ENCODE data around the gene CYBA.
"Not testable (repeated sequence)": the region's sequence is repeated elsewhere in the genome, so short reads cannot be mapped to it uniquely, and the experiment has no call there.

The CYBA gene

GRCh38 chr16:88676502-88677242, 25.8 kb upstream of the CYBA start:
- no peak for DNase-seq (ENCODE audit: low read depth)
- H3K4me3 ChIP-seq (ENCODE audit: low read depth, low read length) = no peak overlapping the region
- in situ Hi-C loops (cut with HindIII; ENCODE audit: low sequenced_read_pairs) = loop anchor here (10.0 kb wide), 1 partner anchor 108 kb away; the partner anchor contains the start of gene PIEZO1
- TF ChIP-seq, protein P1, sequence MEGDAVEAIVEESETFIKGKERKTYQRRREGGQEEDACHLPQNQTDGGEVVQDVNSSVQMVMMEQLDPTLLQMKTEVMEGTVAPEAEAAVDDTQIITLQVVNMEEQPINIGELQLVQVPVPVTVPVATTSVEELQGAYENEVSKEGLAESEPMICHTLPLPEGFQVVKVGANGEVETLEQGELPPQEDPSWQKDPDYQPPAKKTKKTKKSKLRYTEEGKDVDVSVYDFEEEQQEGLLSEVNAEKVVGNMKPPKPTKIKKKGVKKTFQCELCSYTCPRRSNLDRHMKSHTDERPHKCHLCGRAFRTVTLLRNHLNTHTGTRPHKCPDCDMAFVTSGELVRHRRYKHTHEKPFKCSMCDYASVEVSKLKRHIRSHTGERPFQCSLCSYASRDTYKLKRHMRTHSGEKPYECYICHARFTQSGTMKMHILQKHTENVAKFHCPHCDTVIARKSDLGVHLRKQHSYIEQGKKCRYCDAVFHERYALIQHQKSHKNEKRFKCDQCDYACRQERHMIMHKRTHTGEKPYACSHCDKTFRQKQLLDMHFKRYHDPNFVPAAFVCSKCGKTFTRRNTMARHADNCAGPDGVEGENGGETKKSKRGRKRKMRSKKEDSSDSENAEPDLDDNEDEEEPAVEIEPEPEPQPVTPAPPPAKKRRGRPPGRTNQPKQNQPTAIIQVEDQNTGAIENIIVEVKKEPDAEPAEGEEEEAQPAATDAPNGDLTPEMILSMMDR (IDR thresholded peaks at IDR 0.05; ENCODE audit: low read depth, low read length, missing control alignments) = no peak

GRCh38 chr16:88673716-88674379, 23.0 kb upstream of the CYBA start:
- H3K4me3 ChIP-seq (ENCODE audit: low read depth, low read length) = no peak overlapping the region
- no peak for DNase-seq (ENCODE audit: low read depth)
- in situ Hi-C loops (cut with HindIII; ENCODE audit: low sequenced_read_pairs) = loop anchor here (10.0 kb wide), 1 partner anchor 111 kb away; the partner anchor contains the start of gene PIEZO1
- TF ChIP-seq, protein P1 (IDR thresholded peaks at IDR 0.05; ENCODE audit: low read depth, low read length, missing control alignments) = no peak

GRCh38 chr16:88672776-88673175, 21.9 kb upstream of the CYBA start:
- in situ Hi-C loops (cut with HindIII; ENCODE audit: low sequenced_read_pairs) = loop anchor here (10.0 kb wide), 1 partner anchor 112 kb away; the partner anchor contains the start of gene PIEZO1
- no peak overlapping the region for H3K4me3 ChIP-seq (ENCODE audit: low read depth, low read length)
- DNase-seq (ENCODE audit: low read depth) = no peak
- TF ChIP-seq, protein P1 (IDR thresholded peaks at IDR 0.05; ENCODE audit: low read depth, low read length, missing control alignments) = peak; percentile 39

GRCh38 chr16:88671806-88672205, 21.0 kb upstream of the CYBA start:
- TF ChIP-seq, protein P1 (IDR thresholded peaks at IDR 0.05; ENCODE audit: low read depth, low read length, missing control alignments) = no peak
- no peak overlapping the region for H3K4me3 ChIP-seq (ENCODE audit: low read depth, low read length)
- DNase-seq (ENCODE audit: low read depth) = no peak
- in situ Hi-C loops (cut with HindIII; ENCODE audit: low sequenced_read_pairs) = loop anchor here (10.0 kb wide), 1 partner anchor 113 kb away; the partner anchor contains the start of gene PIEZO1

DNA sequence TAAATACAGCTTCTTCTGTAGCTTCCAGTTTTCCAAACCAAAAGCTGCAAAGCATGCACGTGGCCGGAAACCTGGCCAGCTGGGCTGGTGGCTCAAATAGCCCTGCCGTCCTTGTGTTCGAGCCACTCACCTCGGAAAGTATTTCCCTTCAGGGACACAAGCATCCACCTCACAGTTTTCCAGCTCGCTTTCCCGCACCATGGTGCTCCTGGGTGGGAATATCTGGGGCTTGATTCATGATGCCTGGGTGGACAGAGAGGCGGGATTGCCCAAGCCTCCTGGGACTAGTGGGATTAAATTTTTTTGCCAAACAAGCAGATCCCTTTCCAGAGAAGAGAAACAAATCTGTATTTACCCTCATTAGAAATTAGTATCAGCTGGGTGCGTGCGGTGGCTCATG, 19.1 kb upstream of the CYBA start:
- DNase-seq (ENCODE audit: low read depth) = no peak
- H3K4me3 ChIP-seq (ENCODE audit: low read depth, low read length) = no peak overlapping the region
- TF ChIP-seq, protein P1 (IDR thresholded peaks at IDR 0.05; ENCODE audit: low read depth, low read length, missing control alignments) = no peak
- in situ Hi-C loops (cut with HindIII; ENCODE audit: low sequenced_read_pairs) = loop anchor here (10.0 kb wide), 1 partner anchor 115 kb away; the partner anchor contains the start of gene PIEZO1

- H3K4me3 ChIP-seq (ENCODE audit: low read depth, low read length); in situ Hi-C loops (cut with HindIII; ENCODE audit: low sequenced_read_pairs); DNase-seq (ENCODE audit: low read depth): not testable (repeated sequence)
Measured at GRCh38 chr16:88669493-88669892, 18.6 kb upstream of the CYBA start.

DNA sequence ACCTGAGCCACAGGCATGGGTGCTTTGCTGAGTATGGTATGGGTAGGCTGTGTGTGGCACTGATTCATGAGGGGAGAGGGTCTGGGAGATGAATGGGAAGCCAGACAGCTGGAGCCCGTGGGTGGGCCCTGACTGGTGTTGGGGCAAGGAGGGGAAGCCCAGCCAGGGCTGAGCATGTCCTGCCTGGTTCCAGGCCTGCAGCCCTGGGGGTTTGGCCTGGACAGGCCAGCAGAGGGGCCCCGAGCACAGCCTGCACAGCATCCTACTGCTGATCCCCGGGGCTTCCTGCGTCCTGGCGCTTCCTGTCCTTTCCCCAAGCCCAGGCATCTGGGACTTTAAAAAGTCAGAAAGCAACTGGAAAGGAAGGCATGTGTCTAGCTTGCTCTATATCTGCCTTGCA, 16.6 kb upstream of the CYBA start:
- DNase-seq (ENCODE audit: low read depth) = no peak
- no peak overlapping the region for H3K4me3 ChIP-seq (ENCODE audit: low read depth, low read length)
- in situ Hi-C loops (cut with HindIII; ENCODE audit: low sequenced_read_pairs) = no loop called here
- TF ChIP-seq, protein P1 (IDR thresholded peaks at IDR 0.05; ENCODE audit: low read depth, low read length, missing control alignments) = no peak
